ENCODE data around the gene POLR1E.

Gene POLR1E

DNA sequence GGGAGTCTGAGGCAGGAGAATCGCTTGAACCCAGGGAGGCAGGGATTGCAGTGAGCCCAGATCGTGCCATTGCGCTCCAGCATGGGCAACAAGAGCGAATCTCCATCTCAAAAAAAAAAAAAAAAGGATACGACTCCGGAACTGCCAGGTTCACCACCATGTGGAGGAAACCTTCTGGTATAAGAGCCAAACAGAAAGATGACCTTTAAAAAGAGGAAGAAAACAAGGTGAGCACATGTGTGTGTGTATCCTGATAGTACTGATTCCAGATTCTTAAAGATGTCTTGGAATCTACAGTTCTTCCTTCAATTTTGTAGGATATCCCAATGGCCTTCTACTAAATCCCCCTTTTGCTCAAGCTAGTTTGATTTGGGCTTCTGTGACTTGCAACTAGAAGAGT lies 56.7 kb downstream of the POLR1E start:
- DNase-seq, result no peak

DNA sequence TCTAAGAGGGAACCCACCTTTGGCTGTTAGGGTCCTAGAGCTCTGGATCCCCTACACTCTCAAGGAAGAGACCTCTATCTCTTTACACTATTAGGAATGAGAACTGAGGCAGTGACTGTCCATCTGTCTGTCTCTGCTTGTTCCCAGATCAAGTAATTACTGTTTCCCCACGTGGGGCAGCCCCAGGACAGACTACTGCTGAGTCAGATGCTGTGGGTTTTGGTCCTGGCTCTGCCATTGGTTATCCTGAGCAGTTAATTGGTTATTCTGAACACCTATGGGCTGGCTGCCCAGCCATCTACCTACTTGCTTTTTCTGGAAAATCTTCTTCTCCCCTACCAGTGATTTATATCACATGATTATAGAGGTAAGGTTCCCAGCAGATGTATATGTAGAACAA lies 57.1 kb downstream of the POLR1E start:
- no peak for DNase-seq

DNA sequence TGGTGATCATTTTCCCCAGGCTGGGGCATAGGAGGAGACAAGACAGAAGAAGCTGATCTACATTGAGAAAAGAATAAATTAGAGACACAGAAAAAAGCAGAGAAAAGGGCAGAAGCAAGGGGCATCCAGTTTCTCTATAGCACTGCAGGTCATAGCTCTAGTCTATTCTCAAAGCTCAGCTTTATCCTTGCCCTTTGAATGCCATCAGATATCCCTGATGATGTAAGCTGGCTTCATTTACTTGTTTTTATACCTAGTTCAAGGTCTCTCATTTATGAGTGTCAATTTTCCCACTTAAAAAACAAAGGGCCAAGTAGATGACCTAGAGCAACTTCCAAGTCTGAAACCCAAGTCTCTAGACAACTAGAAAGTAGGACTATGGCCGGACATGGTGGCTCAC lies 57.7 kb downstream of the POLR1E start:
- DNase-seq, result no peak

DNA sequence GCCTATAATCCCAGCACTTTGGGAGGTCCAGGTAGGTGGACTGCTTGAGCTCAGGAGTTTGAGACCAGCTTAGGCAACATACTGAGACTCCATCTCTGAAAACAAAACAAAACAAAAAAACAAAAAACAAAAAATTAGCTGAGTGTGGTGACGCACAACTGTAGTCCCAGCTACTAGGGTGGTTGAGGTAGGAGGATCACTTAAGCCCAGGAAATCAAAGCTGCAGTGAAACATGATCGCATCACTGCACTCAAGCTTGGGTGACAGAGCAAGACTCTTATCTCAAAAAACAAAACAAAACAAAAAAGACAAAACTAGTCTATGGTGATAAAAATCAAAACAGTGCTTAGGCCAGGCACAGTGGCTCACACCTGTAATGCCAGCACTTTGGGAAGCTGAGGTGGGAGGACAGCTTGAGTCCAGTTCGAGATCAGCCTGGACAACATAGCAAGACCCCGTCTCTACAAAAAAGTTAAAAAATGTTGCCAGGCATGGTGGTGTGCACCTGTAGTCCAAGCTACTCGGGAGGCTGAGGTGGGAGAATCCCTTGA lies 61.7 kb downstream of the POLR1E start:
- no peak for DNase-seq

DNA sequence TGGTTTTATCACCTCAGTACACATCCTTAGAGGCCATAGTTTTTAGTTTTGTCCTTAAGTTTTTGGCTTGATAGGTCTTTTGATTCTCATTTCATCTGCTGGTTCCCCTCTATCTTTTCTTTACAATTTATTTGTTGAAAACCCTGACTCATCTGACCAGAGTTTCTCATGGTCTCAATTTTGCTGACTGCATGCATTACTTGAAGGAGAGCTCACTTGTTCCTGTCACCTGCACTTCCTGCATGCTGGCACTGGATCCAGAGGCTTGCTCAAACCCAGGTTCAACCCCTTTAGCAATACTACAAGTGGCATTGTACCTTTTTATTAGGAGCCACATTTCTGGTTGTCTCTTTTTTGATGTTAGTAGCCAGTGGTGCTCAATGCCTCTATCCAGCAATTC lies 63.8 kb downstream of the POLR1E start:
- DNase-seq, result no peak

DNA sequence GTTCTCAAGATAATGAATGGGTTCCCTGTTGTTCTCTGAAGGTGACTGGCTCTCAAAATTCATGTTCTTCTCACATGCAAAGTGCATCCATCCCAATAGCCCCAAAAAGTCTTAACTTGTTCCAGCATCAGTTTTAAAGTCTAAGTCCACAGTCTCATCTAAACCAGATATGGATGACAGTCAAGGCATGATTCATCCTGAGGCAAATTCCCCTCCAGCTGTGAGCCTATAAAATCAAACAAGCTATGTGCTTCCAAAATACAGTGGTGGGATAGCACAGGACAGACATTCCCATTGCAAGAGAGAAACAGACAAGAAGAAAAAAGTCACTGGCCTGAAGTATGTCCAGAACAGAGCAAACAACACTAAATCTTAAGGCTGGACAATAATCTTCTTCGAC lies 65.0 kb downstream of the POLR1E start:
- no peak for DNase-seq

DNA sequence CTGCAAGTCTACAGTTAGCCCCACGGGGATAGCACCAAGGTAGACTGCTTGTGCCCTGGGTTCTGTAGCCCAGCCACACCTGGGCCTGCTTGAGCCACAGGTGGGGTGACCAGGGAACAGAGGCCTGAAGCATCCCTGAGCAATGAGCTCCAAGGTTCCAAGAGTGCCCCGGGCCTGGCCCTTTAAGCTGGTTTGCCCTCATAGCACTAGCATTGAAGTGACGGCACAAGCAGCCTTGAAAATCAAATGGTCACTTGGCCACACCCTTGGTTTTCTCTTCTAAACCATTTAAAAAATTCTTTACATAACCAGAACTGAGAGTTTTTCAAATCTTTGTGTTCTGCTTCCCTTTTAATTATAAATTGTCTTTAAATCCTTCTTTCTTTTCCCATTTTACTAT lies 65.7 kb downstream of the POLR1E start:
- DNase-seq, result no peak

DNA sequence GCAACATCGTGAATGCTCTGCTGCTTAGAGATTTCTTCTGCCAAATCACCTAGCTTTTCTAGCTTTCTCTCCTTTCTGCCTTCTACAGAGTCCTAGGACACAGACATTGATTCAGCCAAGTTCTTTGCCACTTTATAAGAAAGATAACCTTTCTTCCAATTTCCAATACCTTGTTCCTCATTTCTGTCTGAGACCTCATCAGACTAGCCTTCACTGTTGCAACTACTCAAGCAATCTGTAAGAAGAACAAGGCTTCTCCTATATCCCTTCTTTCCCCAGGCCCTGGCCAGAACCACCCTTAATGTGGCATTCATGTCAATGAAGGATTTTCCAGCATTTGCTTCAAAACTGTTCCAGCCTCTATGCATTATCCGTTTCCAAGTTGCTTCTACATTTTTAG lies 66.1 kb downstream of the POLR1E start:
- DNase-seq, result no peak

Measured in NCI-H146 (cell line).